WERI-Rb-1 (cell line): ENCODE data around the gene SH3PXD2A.

Source experiments
- DNase-seq: peaks from one replicate; pipeline ENCODE4 v3.0.0-alpha.2; 2020
- H3K27ac ChIP-seq: fragments of 250-450 bp; sonication (Bioruptor Pico); 2 replicates; pipeline ENCODE4 v1.5.1; 2020; ENCODE audit warnings: mild to moderate bottlenecking, moderate library complexity
- H3K27me3 ChIP-seq: fragments of 250-450 bp; sonication (Bioruptor Pico); 2 replicates; pipeline ENCODE4 v1.5.1; 2021; ENCODE audit warnings: mild to moderate bottlenecking, low read depth, moderate library complexity; ENCODE audit not compliant: insufficient read depth, severe bottlenecking
- H3K36me3 ChIP-seq: fragments of 250-450 bp; sonication (Bioruptor Pico); 2 replicates; pipeline ENCODE4 v1.5.1; 2020; ENCODE audit warnings: mild to moderate bottlenecking, moderate library complexity
- H3K4me3 ChIP-seq: 2 replicates; pipeline ENCODE4 v1.5.1; 2011; ENCODE audit warnings: low read depth, mild to moderate bottlenecking, control low read depth, low read length
- H3K9me3 ChIP-seq: fragments of 250-450 bp; sonication (Bioruptor Pico); 2 replicates; pipeline ENCODE4 v1.5.1; 2021; ENCODE audit warnings: mild to moderate bottlenecking, moderate library complexity; ENCODE audit not compliant: severe bottlenecking
- CTCF ChIP-seq: IDR thresholded peaks from 2 replicates; pipeline ENCODE4 v1.5.1; 2011; ENCODE audit warnings: low read depth, mild to moderate bottlenecking, control low read depth, inconsistent platforms, low read length

SH3PXD2A gene

GRCh38 chr10:103833731-103834365 is 21.5 kb downstream of the SH3PXD2A start:
- no peak for TF ChIP-seq CTCF
- Histone ChIP-seq H3K36me3 (no peaks in the 10 kb centered on the region), H3K4me3 (no peak overlapping the region), H3K27me3 (no peaks in the 10 kb centered on the region), H3K9me3 (peaks cover 2% of the 10 kb centered on the region), H3K27ac (no peak overlapping the region)
- no peak for DNase-seq

- Histone ChIP-seq H3K27me3 (no peaks in the 10 kb centered on the region), H3K4me3 (no peak overlapping the region), H3K36me3 (no peaks in the 10 kb centered on the region), H3K9me3 (peaks cover 2% of the 10 kb centered on the region), H3K27ac (no peak overlapping the region)
- no peak for DNase-seq
- no peak for TF ChIP-seq CTCF
Measured at GRCh38 chr10:103832806-103833205, 22.6 kb downstream of the SH3PXD2A start.

- TF ChIP-seq CTCF: no peak
- Histone ChIP-seq H3K4me3 (no peak overlapping the region), H3K9me3 (peaks cover 2% of the 10 kb centered on the region), H3K36me3 (no peaks in the 10 kb centered on the region), H3K27ac (0 out of 2 replicates have a peak overlapping the region, but pooled peaks have one; percentile 28), H3K27me3 (no peaks in the 10 kb centered on the region)
- no peak for DNase-seq
Measured at GRCh38 chr10:103829838-103830465, 25.4 kb downstream of the SH3PXD2A start.

- H3K27ac ChIP-seq: 0 out of 2 replicates have a peak overlapping the region, but pooled peaks have one; percentile 9
- peaks cover 2% of the 10 kb centered on the region for H3K9me3 ChIP-seq
- no peak overlapping the region for H3K4me3 ChIP-seq
- no peak for TF ChIP-seq CTCF
- H3K27me3 ChIP-seq: no peaks in the 10 kb centered on the region
- no peaks in the 10 kb centered on the region for H3K36me3 ChIP-seq
- DNase-seq: peak; percentile 34
Measured at GRCh38 chr10:103829278-103829677, 26.1 kb downstream of the SH3PXD2A start.

GRCh38 chr10:103828587-103829197 is 26.7 kb downstream of the SH3PXD2A start:
- Histone ChIP-seq H3K27ac (peak overlapping the region; percentile 12; the same call in 1 of the 2 replicates), H3K27me3 (no peaks in the 10 kb centered on the region), H3K36me3 (no peaks in the 10 kb centered on the region), H3K9me3 (peaks cover 2% of the 10 kb centered on the region), H3K4me3 (no peak overlapping the region)
- TF ChIP-seq CTCF: no peak
- no peak for DNase-seq
